ENCODE data around the gene TCF25.

DNA sequence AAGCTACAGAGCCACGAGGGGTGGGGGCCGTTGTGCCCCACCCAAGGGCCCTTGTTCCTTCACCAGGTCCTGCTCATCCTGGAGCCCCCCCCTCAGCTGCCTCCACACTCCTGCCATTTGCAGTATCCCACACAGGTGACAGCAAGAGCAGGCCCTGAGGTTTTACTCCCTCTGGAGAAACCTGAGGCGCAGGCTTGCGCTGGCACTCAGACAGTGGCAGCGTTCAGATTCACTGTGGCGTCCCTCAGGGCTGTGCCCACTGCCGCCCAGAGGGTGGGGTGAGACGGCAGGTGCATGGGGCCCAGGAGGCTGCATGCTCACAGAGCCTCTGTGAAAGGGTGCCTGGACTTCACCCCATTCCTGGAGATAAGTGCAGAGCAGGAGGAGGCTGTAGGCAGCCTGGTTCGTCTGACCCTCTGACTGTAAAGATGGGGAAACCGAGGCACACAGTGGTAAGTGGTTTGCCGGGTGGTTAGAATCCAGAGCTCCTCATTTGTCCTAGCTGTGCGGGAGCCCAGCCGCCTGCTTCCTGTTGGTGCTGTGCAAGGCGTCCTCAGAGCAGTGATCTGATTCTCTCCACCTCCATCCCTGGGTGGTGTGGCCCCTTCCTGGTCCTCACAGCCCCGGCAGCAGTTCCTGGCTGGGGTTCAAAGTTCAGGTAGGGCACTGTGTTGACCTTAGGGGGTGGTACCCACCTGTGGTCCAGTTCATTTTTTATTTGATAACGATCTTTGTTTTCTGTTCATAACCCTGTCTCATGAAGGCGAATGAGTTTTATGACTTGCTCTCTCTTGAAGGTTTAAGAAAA lies 43.6 kb upstream of the TCF25 start:
- TF ChIP-seq, protein P1, sequence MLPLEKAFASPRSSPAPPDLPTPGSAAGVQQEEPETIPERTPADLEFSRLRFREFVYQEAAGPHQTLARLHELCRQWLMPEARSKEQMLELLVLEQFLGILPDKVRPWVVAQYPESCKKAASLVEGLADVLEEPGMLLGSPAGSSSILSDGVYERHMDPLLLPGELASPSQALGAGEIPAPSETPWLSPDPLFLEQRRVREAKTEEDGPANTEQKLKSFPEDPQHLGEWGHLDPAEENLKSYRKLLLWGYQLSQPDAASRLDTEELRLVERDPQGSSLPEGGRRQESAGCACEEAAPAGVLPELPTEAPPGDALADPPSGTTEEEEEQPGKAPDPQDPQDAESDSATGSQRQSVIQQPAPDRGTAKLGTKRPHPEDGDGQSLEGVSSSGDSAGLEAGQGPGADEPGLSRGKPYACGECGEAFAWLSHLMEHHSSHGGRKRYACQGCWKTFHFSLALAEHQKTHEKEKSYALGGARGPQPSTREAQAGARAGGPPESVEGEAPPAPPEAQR (tag by site-specific recombination; IDR thresholded peaks at IDR 0.05): no peak
- TF ChIP-seq ZNF24 (tag by site-specific recombination; IDR thresholded peaks at IDR 0.05): no peak
- TF ChIP-seq, protein P2, sequence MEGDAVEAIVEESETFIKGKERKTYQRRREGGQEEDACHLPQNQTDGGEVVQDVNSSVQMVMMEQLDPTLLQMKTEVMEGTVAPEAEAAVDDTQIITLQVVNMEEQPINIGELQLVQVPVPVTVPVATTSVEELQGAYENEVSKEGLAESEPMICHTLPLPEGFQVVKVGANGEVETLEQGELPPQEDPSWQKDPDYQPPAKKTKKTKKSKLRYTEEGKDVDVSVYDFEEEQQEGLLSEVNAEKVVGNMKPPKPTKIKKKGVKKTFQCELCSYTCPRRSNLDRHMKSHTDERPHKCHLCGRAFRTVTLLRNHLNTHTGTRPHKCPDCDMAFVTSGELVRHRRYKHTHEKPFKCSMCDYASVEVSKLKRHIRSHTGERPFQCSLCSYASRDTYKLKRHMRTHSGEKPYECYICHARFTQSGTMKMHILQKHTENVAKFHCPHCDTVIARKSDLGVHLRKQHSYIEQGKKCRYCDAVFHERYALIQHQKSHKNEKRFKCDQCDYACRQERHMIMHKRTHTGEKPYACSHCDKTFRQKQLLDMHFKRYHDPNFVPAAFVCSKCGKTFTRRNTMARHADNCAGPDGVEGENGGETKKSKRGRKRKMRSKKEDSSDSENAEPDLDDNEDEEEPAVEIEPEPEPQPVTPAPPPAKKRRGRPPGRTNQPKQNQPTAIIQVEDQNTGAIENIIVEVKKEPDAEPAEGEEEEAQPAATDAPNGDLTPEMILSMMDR (tag by site-specific recombination; IDR thresholded peaks at IDR 0.05): no peak
- TF ChIP-seq EGR2 (tag by site-specific recombination; IDR thresholded peaks at IDR 0.05; ENCODE audit: low read depth): no peak

Data from HEK293 (cell line).